GM19193 (cell line): Measurements from ENCODE around the gene DNAI1.

Source experiments
- POLR2A ChIP-seq: IDR thresholded peaks from 4 replicates; pipeline ENCODE4 v1.6.1; 2011; ENCODE audit not compliant: insufficient read depth, insufficient read length; ENCODE audit errors: extremely low read depth

DNAI1 gene

GRCh38 chr9:34500623-34501267 lies 42.1 kb downstream of the DNAI1 start:
- TF ChIP-seq POLR2A, result no peak

- TF ChIP-seq POLR2A, result no peak
Measured at GRCh38 chr9:34501372-34501771, 42.8 kb downstream of the DNAI1 start.

- TF ChIP-seq POLR2A, result no peak
Measured at GRCh38 chr9:34501889-34502425, 43.4 kb downstream of the DNAI1 start.

GRCh38 chr9:34502471-34502870 lies 43.9 kb downstream of the DNAI1 start:
- no peak for TF ChIP-seq POLR2A

- no peak for TF ChIP-seq POLR2A
Measured at GRCh38 chr9:34502891-34503290, 44.3 kb downstream of the DNAI1 start.

GRCh38 chr9:34503406-34503805 lies 44.8 kb downstream of the DNAI1 start:
- no peak for TF ChIP-seq POLR2A

GRCh38 chr9:34505370-34506120 lies 46.9 kb downstream of the DNAI1 start:
- TF ChIP-seq POLR2A, result no peak

- no peak for TF ChIP-seq POLR2A
Measured at GRCh38 chr9:34506623-34507022, 48.0 kb downstream of the DNAI1 start.

- no peak for TF ChIP-seq POLR2A
Measured at GRCh38 chr9:34507556-34507955, 49.0 kb downstream of the DNAI1 start.

GRCh38 chr9:34507966-34508365 lies 49.4 kb downstream of the DNAI1 start:
- TF ChIP-seq POLR2A, result no peak

- TF ChIP-seq POLR2A, result no peak
Measured at GRCh38 chr9:34508463-34508862, 49.9 kb downstream of the DNAI1 start.

GRCh38 chr9:34508951-34509350 lies 50.3 kb downstream of the DNAI1 start:
- no peak for TF ChIP-seq POLR2A

GRCh38 chr9:34510497-34511468 lies 52.2 kb downstream of the DNAI1 start:
- no peak for TF ChIP-seq POLR2A

- no peak for TF ChIP-seq POLR2A
Measured at GRCh38 chr9:34512131-34513078, 53.8 kb downstream of the DNAI1 start.

GRCh38 chr9:34513567-34514214 lies 55.1 kb downstream of the DNAI1 start:
- no peak for TF ChIP-seq POLR2A
